Activated CD8-positive, alpha-beta T cell treated with anti-CD3 and anti-CD28 coated beads for 36 hours (primary cell): Measurements from ENCODE around the gene MEG3. TPM values are rescaled to one million over a fixed set of nuclear protein-coding genes. Genes with fewer than 3 reads are reported as not detected.

ENCODE experiments used
- ATAC-seq: fragments of 200-7000 bp; cut with Tn5 transposase; one replicate; pipeline ENCODE4 v1.10.0; 2021; ENCODE audit warnings: mild to moderate bottlenecking, moderate library complexity
- CTCF ChIA-PET: fragments of 350-600 bp; sonication (Branson Sonifier 250); formaldehyde crosslinking; loops from one replicate; lab custom pipeline; 2021; ENCODE audit warnings: antibody characterized with exemption; lab: Charles Lee
- POLR2A ChIA-PET: fragments of 350-600 bp; sonication (Branson Sonifier 250); formaldehyde crosslinking; loops from one replicate; lab custom pipeline; 2021; ENCODE audit warnings: antibody characterized with exemption; lab: Charles Lee
- DNase-seq: peaks from one replicate; pipeline ENCODE4 v3.0.0-alpha.2; 2020
- H3K27ac Mint-ChIP-seq: one replicate; pipeline ENCODE4 v1.8.0; 2021; ENCODE audit warnings: mild to moderate bottlenecking, mixed read lengths
- H3K27me3 Mint-ChIP-seq: one replicate; pipeline ENCODE4 v1.8.0; 2021; ENCODE audit warnings: mixed read lengths
- H3K36me3 Mint-ChIP-seq: one replicate; pipeline ENCODE4 v1.8.0; 2021; ENCODE audit warnings: low read depth, mixed read lengths
- H3K4me1 Mint-ChIP-seq: one replicate; pipeline ENCODE4 v1.8.0; 2021; ENCODE audit warnings: low read depth, mixed read lengths
- H3K4me3 Mint-ChIP-seq: one replicate; pipeline ENCODE4 v1.8.0; 2021; ENCODE audit warnings: mild to moderate bottlenecking, moderate library complexity, mixed read lengths
- H3K9me3 Mint-ChIP-seq: one replicate; pipeline ENCODE4 v1.8.0; 2021; ENCODE audit warnings: mixed read lengths
- intact Hi-C: fragments of 100-400 bp; cut with micrococcal nuclease; formaldehyde crosslinking; loops from one replicate; pipeline ENCODE4 v1.10.0; 2022
- total RNA-seq, 2 experiments: library from RNA; stranded (reverse); gene quantifications; one replicate each; pipeline ENCODE4 v1.2.3, GENCODE V29; 2021
- TF ChIP-seq, protein P1 (sequence below): fragments of 200-600 bp; IDR thresholded peaks from one replicate; pipeline ENCODE4 v1.8.0; 2022; ENCODE audit warnings: antibody characterized with exemption, mild to moderate bottlenecking

Gene MEG3
- total RNA-seq, 2 experiments from 2014 or later, result not detected

DNA sequence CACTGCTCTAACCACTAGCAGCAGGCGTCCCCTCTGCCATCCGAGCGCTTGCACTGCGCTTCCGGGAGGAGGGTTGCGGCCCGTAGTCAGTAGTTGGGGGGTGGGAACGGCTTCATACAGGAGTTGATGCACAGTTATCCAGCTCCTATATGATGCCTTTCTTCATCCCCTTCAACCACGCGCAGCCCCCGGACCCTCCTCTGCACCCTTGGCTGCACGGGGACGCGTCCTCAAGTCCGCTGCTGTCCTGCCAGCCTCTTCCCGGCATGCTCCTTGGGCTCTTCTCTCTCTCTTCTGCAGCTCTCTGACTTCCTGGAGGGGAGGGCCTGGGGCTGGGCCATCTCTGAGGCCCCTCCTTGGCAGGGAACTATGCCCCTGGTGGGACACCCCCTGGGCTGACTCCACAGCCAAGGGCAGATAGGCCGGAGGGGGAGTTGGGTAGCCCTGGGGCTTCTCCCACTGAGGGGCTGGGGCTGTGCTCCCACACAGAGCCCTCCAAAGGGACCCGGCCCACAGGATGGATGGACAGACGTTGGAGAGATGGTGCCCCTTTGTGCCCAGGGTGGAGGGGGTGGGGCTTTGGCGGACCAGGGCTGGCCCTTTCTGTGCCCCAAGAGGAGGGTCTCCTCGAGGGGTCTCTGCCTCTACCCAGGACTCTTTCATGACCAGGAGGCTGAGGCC, 48.6 kb downstream of the MEG3 start:
- peaks cover 3% of the 10 kb centered on the region for H3K4me1 Mint-ChIP-seq
- H3K9me3 Mint-ChIP-seq, result peaks cover 3% of the 10 kb centered on the region
- no peaks in the 10 kb centered on the region for H3K27me3 Mint-ChIP-seq
- no peak overlapping the region for H3K27ac Mint-ChIP-seq
- TF ChIP-seq, protein P1, sequence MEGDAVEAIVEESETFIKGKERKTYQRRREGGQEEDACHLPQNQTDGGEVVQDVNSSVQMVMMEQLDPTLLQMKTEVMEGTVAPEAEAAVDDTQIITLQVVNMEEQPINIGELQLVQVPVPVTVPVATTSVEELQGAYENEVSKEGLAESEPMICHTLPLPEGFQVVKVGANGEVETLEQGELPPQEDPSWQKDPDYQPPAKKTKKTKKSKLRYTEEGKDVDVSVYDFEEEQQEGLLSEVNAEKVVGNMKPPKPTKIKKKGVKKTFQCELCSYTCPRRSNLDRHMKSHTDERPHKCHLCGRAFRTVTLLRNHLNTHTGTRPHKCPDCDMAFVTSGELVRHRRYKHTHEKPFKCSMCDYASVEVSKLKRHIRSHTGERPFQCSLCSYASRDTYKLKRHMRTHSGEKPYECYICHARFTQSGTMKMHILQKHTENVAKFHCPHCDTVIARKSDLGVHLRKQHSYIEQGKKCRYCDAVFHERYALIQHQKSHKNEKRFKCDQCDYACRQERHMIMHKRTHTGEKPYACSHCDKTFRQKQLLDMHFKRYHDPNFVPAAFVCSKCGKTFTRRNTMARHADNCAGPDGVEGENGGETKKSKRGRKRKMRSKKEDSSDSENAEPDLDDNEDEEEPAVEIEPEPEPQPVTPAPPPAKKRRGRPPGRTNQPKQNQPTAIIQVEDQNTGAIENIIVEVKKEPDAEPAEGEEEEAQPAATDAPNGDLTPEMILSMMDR, result no peak
- ATAC-seq (no peak), DNase-seq (no peak)
- no peak overlapping the region for H3K4me3 Mint-ChIP-seq
- intact Hi-C loops, result no loop called here
- no peaks in the 10 kb centered on the region for H3K36me3 Mint-ChIP-seq
- POLR2A ChIA-PET, result no interaction called here
- CTCF ChIA-PET, result no interaction called here

DNA sequence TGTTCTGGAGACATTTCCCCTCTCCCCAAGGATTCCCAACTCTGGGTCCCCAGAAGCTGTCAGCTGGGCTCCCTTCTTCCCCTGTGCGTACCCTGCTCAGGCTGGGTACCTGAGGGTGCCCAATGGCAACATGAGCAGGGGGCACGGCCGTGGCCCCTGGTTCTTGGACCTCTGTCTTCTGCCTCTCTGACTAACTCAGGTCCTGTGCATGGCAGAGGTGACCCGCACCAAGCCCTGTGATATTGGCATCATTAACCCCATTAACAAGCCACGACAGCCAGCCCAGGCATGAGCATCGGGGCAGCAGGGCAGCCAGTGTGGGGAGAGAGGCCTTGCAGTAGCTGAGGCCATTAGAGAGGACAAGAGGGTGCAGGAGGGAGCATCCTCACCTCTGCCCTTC, 49.2 kb downstream of the MEG3 start:
- no peak for DNase-seq
- Mint-ChIP-seq H3K9me3 (peaks cover 3% of the 10 kb centered on the region), H3K4me3 (no peak overlapping the region), H3K36me3 (no peaks in the 10 kb centered on the region), H3K27me3 (no peaks in the 10 kb centered on the region), H3K4me1 (peaks cover 3% of the 10 kb centered on the region), H3K27ac (no peak overlapping the region)
- ChIA-PET CTCF (no interaction called here), POLR2A (interaction anchor here (1.0 kb wide), 1 partner anchor 12 kb away, joined by 3 read pairs; no protein-coding TSS in a partner anchor)
- intact Hi-C loops, result no loop called here
- TF ChIP-seq, protein P1, result no peak
- no peak for ATAC-seq

DNA sequence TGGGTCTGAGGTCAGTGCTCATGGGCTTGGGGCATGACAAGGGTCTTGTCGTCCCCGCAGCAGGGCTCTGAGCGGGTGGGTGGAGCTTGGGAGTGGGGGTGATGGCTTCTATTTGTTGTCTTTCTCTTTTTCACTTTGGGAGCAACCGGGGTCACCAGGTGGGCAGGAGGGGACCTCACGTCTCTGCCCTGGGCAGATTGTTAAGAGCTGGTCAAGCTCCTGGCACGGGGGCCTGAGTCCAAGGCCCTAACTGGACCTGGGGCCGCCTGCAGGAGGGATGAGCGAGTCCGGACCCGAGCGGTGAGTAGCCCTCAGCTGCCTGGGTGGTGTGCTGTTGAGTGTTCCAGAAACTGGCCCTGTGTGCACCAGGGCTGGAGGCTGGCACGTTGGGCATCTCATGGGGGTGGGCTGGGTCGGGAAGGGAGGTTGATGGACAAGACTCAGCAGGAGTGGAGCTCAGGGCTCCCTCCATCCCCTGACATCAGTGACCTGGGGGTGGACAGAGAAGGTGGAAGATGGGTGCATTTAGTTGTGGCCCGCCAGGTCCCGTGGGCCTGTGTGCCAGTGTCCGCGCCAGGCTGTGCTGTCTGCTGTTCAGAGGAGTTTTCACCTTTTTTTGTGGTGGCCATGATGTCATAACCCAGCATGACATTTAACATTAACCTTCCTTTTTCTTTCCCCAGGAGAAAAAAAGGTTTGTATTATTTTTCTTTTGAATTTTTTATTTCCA, 50.1 kb downstream of the MEG3 start:
- peaks cover 3% of the 10 kb centered on the region for H3K4me1 Mint-ChIP-seq
- DNase-seq (no peak), ATAC-seq (no peak)
- TF ChIP-seq, protein P1, result no peak
- ChIA-PET POLR2A (interaction anchor here (1.0 kb wide), 1 partner anchor 13 kb away, joined by 3 read pairs; no protein-coding TSS in a partner anchor), CTCF (no interaction called here)
- no peak overlapping the region for H3K4me3 Mint-ChIP-seq
- H3K27ac Mint-ChIP-seq, result no peak overlapping the region
- no peaks in the 10 kb centered on the region for H3K36me3 Mint-ChIP-seq
- intact Hi-C loops, result no loop called here
- peaks cover 3% of the 10 kb centered on the region for H3K9me3 Mint-ChIP-seq
- no peaks in the 10 kb centered on the region for H3K27me3 Mint-ChIP-seq

DNA sequence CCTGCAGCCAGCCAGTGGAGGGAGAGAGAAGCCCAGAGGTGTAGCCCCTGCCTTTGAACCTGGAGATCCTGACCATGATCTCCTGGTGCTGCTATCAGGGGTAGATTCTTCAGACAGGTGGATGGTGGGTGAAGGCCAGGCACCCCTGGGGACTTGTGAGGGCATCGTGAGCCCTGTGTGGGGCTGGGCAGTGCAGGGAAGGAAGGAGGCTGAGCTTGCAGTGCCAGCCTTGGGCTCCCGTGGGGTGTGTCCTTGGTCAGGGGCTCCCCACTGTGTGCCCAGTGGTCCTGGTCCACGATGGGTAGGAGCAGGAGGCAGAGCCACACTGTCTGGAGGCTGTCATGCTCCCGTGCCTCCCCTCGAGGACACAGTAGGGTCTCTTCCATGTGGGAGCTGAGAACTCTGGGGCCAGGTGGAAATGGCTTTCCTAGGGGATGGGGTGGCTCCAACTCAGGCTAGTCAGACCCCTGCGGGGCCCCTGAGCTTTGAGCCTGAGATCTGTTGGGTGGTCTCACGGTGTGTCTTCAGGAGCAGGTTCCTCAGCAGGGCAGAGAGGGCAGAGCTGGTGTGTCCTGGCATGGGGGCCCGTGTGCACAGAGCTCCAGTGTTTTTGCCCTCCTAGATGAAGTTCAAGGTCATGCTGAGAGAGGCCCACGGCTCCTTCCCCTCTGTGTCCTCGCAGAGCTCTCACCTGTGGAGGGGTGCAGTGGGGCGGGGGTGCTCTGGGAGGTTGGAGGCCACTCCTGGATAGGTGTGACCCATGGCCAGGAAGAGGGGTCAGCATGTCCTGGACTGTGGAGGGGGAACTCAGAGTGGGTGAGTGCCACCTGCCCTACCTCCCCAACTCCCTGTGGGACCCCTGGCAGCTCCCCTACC, 52.6 kb downstream of the MEG3 start:
- CTCF ChIA-PET, result no interaction called here
- Mint-ChIP-seq H3K36me3 (no peaks in the 10 kb centered on the region), H3K4me1 (no peaks in the 10 kb centered on the region), H3K9me3 (no peaks in the 10 kb centered on the region), H3K27me3 (no peaks in the 10 kb centered on the region), H3K4me3 (no peak overlapping the region), H3K27ac (no peak overlapping the region)
- ATAC-seq (no peak), DNase-seq (no peak)
- TF ChIP-seq, protein P1, result no peak
- intact Hi-C loops, result no loop called here
- POLR2A ChIA-PET, result no interaction called here
